ENCODE results near the gene CHKA. TPM values are rescaled to one million over a fixed set of nuclear protein-coding genes. Genes with fewer than 3 reads are reported as not detected.

The CHKA gene
- total and polyA plus RNA-seq, 2 of the 8 experiments (the other 6 are each of a cell fraction or from before 2014, with no cell fraction given), result 61.2 to 86.6 TPM

DNA sequence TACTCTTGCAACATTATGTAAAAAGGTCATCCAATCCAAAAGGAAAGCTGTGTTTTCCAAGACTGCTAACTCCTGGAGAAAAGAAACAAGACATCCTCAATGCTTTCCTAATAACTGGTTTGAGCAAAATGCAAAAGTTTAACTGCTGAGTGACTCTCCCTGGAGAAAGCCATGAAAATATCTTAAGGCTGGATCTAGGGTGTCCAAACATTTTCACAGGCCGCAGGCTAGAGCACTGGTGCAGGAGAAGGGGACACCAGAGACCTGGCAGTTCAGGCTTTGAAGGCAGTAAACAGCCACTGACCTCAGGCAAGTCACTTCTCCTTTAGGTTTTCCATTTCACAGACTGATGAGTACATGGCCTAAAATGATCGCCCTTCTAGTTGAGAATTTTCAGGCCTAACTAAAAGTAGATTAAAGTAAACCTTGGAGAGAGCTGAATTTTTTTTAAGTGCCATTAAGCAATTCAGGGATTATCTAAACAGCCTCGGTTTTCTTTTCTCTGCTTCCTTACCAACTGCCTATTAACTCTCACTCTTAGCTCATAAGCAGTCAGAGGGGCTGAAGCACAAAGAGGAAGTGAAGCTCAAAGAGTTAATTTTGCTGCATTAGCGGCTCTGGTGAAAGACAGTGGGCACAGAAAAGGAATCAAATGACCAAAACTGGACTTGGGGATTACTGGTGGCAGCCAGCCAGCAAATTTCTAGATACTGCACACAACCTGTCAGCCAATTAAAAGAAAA lies 2.3 kb downstream of the CHKA start:
- Histone ChIP-seq H3K27me3 (replicated peaks in 1 of 4; ENCODE audit: control insufficient read depth in 3 of 4, extremely low read depth in 1 of 4, insufficient read depth in 3 of 4, low read length in 3 of 4) (no peaks in the 10 kb centered on the region), H3K4me3 (ENCODE audit: extremely low read depth in 1 of 4, insufficient read depth in 2 of 4, low read depth in 3 of 4, low read length in 4 of 4) (peak overlapping the region in 2 of 4 experiments; percentile 97 to 99; a peak in 4 of 8 replicates), H2AFZ (ENCODE audit: low read length) (no peak overlapping the region), H3K36me3 (ENCODE audit: control insufficient read depth in 2 of 4, insufficient read depth in 4 of 4, low read length in 3 of 4) (peaks cover 0 to 7% (median under 1%) of the 10 kb centered on the region in 4 experiments; a peak in 2 of 8 replicates), H4K8ac (ENCODE audit: extremely low read depth, insufficient read depth, low read length) (no peak overlapping the region), H3K23ac (ENCODE audit: insufficient read length) (no peak overlapping the region), H2BK5ac (ENCODE audit: low read depth, low read length) (no peak overlapping the region), H3K79me2 (ENCODE audit: control insufficient read depth in 1 of 2, insufficient read depth in 2 of 2, low read length in 2 of 2) (peaks cover 53 to 68% of the 10 kb centered on the region in 2 experiments), H3K56ac (replicated peaks; ENCODE audit: insufficient read length, low read depth, low read length) (no peak overlapping the region), H2AK5ac (ENCODE audit: low read depth, low read length) (no peak overlapping the region), H3K18ac (ENCODE audit: extremely low read depth, low read length) (no peak overlapping the region), H4K20me1 (replicated peaks in 1 of 2; ENCODE audit: control insufficient read depth in 1 of 2, insufficient read depth in 2 of 2, low read length in 2 of 2) (peaks cover 24 to 26% of the 10 kb centered on the region in 2 experiments), H3K9ac (replicated peaks in 1 of 4; ENCODE audit: extremely low read depth in 1 of 4, low read depth in 3 of 4, low read length in 3 of 4) (peak overlapping the region in 1 of 4 experiments; percentile 65; a peak in 1 of 7 replicates), H4K5ac (ENCODE audit: insufficient read length, low read depth, low read length) (no peak overlapping the region), H2BK12ac (ENCODE audit: low read depth, low read length) (no peak overlapping the region), H3K9me3 (ENCODE audit: insufficient read depth in 2 of 2, low read depth in 1 of 2, low read length in 1 of 2) (no peaks in the 10 kb centered on the region), H4K91ac (replicated peaks; ENCODE audit: insufficient read length, low read length) (no peak overlapping the region), H3K4ac (replicated peaks; ENCODE audit: insufficient read length, low read depth, low read length) (no peak overlapping the region), H2BK120ac (replicated peaks; ENCODE audit: low read depth, low read length) (no peak overlapping the region), H3K14ac (ENCODE audit: insufficient read length) (no peak overlapping the region), H3K79me1 (ENCODE audit: low read depth, low read length) (no peaks in the 10 kb centered on the region; the same call in 1 of the 2 replicates), H2BK15ac (ENCODE audit: low read length) (no peak overlapping the region), H3K23me2 (ENCODE audit: low read depth, low read length) (no peaks in the 10 kb centered on the region; the same call in 1 of the 2 replicates), H3K4me2 (ENCODE audit: insufficient read depth in 1 of 2, low read depth in 2 of 2, low read length in 2 of 2) (peak overlapping the region; percentile 60 to 71), H2BK20ac (ENCODE audit: low read length) (no peak overlapping the region), H3K4me1 (replicated peaks in 1 of 4; ENCODE audit: control insufficient read depth in 3 of 4, insufficient read depth in 4 of 4, low read length in 3 of 4) (peaks cover 8 to 17% (median 10%) of the 10 kb centered on the region in 4 experiments), H3K27ac (ENCODE audit: low read depth, low read length) (no peak overlapping the region)
- no peak for DNase-seq (ENCODE audit: low read depth in 1 of 2, low spot score in 2 of 2)
- TF ChIP-seq POLR2A (IDR thresholded peaks at IDR 0.05; ENCODE audit: control extremely low read depth in 1 of 2, low read depth in 2 of 2, low read length in 2 of 2) (0 out of 3 replicates have a peak, but pooled peaks of 1 of the 2 experiments have one; percentile 5), EZH2 (IDR thresholded peaks at IDR 0.05; ENCODE audit: low read depth, low read length, severe bottlenecking) (no peak)
- WGBS, 2 experiments (ENCODE audit: extremely low coverage in 1 of 2, insufficient coverage in 1 of 2, insufficient read length in 1 of 2, insufficient replicate concordance in 2 of 2, low coverage in 1 of 2, low lambda C conversion rate in 2 of 2, missing lambda C conversion rate in 1 of 2), result 81% methylated on average over 4 of the region's 4 CpGs; no CpG with 5 or more reads in 1 of the 2 experiments
- no peak for FAIRE-seq
- CTCF ChIA-PET (ENCODE audit: partially characterized antibody), result interaction anchor here (0.6 to 2.0 kb wide), 8 partner anchors 13 to 113 kb away, joined by 3 to 8 read pairs (median 3); no protein-coding TSS in a partner anchor
- POLR2A ChIA-PET (ENCODE audit: partially characterized antibody), result interaction anchor here (0.7 to 7.1 kb wide), 21 partner anchors 9 to 113 kb away, joined by 3 to 52 read pairs (median 5); no protein-coding TSS in a partner anchor

Data from H1 (cell line).